Liver (tissue), 3 donors: ENCODE measurements around the gene FADS2.

ENCODE experiments used
- ATF3 ChIP-seq: IDR thresholded peaks from 2 replicates; pipeline ENCODE4 v1.6.1; 2016; ENCODE audit warnings: antibody characterized with exemption
- CTCF ChIP-seq: fragments of 150-350 bp; IDR thresholded peaks from 2 replicates; pipeline ENCODE4 v1.5.1; 2017; ENCODE audit warnings: improper control_type of control experiment, low read depth, low read length; ENCODE audit not compliant: missing input control
- FOXA1 ChIP-seq: IDR thresholded peaks from 2 replicates; pipeline ENCODE4 v1.6.1; 2016; ENCODE audit warnings: antibody characterized with exemption
- JUND ChIP-seq, 2 donors: IDR thresholded peaks; 2 replicates each; pipeline ENCODE4 v1.6.1; 2016; ENCODE audit warnings: antibody characterized with exemption in 2 of 2
- MAX ChIP-seq: IDR thresholded peaks from 2 replicates; pipeline ENCODE4 v1.6.1; 2016; ENCODE audit warnings: antibody characterized with exemption
- RAD21 ChIP-seq, 2 donors: IDR thresholded peaks; 2 replicates each; pipeline ENCODE4 v1.6.1; 2016; ENCODE audit warnings: antibody characterized with exemption in 2 of 2, mild to moderate bottlenecking in 2 of 2
- RXRA ChIP-seq, 2 donors: IDR thresholded peaks; 2 replicates each; pipeline ENCODE4 v1.6.1; 2017 to 2018; ENCODE audit warnings: antibody characterized with exemption in 2 of 2, mild to moderate bottlenecking in 1 of 2
- SP1 ChIP-seq: IDR thresholded peaks from 2 replicates; pipeline ENCODE4 v1.6.1; 2018; ENCODE audit warnings: antibody characterized with exemption, mild to moderate bottlenecking
- YY1 ChIP-seq: IDR thresholded peaks from 2 replicates; pipeline ENCODE4 v1.6.1; 2016; ENCODE audit warnings: antibody characterized with exemption, mild to moderate bottlenecking
- TF ChIP-seq, protein P1 (sequence below): IDR thresholded peaks from 2 replicates; pipeline ENCODE4 v1.6.1; 2016; ENCODE audit warnings: antibody characterized with exemption
- TF ChIP-seq, protein P2 (sequence below): IDR thresholded peaks from 2 replicates; pipeline ENCODE4 v1.6.1; 2016; ENCODE audit warnings: antibody characterized with exemption, mild to moderate bottlenecking
- donor health status: healthy.
- donor health status: healthy.

GRCh38 chr11:61785837-61786402, 42.2 kb upstream of the FADS2 start:
- TF ChIP-seq FOXA1 (no peak), YY1 (no peak), CTCF (no peak), RAD21 (IDR thresholded peaks at IDR 0.05) (no peak), MAX (no peak), ATF3 (no peak), JUND (IDR thresholded peaks at IDR 0.05) (no peak), RXRA (IDR thresholded peaks at IDR 0.05) (no peak), SP1 (no peak)
- TF ChIP-seq, protein P1, sequence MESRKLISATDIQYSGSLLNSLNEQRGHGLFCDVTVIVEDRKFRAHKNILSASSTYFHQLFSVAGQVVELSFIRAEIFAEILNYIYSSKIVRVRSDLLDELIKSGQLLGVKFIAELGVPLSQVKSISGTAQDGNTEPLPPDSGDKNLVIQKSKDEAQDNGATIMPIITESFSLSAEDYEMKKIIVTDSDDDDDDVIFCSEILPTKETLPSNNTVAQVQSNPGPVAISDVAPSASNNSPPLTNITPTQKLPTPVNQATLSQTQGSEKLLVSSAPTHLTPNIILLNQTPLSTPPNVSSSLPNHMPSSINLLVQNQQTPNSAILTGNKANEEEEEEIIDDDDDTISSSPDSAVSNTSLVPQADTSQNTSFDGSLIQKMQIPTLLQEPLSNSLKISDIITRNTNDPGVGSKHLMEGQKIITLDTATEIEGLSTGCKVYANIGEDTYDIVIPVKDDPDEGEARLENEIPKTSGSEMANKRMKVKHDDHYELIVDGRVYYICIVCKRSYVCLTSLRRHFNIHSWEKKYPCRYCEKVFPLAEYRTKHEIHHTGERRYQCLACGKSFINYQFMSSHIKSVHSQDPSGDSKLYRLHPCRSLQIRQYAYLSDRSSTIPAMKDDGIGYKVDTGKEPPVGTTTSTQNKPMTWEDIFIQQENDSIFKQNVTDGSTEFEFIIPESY = no peak
- TF ChIP-seq, protein P2, sequence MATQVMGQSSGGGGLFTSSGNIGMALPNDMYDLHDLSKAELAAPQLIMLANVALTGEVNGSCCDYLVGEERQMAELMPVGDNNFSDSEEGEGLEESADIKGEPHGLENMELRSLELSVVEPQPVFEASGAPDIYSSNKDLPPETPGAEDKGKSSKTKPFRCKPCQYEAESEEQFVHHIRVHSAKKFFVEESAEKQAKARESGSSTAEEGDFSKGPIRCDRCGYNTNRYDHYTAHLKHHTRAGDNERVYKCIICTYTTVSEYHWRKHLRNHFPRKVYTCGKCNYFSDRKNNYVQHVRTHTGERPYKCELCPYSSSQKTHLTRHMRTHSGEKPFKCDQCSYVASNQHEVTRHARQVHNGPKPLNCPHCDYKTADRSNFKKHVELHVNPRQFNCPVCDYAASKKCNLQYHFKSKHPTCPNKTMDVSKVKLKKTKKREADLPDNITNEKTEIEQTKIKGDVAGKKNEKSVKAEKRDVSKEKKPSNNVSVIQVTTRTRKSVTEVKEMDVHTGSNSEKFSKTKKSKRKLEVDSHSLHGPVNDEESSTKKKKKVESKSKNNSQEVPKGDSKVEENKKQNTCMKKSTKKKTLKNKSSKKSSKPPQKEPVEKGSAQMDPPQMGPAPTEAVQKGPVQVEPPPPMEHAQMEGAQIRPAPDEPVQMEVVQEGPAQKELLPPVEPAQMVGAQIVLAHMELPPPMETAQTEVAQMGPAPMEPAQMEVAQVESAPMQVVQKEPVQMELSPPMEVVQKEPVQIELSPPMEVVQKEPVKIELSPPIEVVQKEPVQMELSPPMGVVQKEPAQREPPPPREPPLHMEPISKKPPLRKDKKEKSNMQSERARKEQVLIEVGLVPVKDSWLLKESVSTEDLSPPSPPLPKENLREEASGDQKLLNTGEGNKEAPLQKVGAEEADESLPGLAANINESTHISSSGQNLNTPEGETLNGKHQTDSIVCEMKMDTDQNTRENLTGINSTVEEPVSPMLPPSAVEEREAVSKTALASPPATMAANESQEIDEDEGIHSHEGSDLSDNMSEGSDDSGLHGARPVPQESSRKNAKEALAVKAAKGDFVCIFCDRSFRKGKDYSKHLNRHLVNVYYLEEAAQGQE = no peak
